ENCODE measurements around the gene TMIE. TPM values are rescaled to one million over a fixed set of nuclear protein-coding genes. Genes with fewer than 3 reads are reported as not detected.

The TMIE gene
- total RNA-seq, 4 donors from 2014 or later = 0.21 TPM; not detected in 3

DNA sequence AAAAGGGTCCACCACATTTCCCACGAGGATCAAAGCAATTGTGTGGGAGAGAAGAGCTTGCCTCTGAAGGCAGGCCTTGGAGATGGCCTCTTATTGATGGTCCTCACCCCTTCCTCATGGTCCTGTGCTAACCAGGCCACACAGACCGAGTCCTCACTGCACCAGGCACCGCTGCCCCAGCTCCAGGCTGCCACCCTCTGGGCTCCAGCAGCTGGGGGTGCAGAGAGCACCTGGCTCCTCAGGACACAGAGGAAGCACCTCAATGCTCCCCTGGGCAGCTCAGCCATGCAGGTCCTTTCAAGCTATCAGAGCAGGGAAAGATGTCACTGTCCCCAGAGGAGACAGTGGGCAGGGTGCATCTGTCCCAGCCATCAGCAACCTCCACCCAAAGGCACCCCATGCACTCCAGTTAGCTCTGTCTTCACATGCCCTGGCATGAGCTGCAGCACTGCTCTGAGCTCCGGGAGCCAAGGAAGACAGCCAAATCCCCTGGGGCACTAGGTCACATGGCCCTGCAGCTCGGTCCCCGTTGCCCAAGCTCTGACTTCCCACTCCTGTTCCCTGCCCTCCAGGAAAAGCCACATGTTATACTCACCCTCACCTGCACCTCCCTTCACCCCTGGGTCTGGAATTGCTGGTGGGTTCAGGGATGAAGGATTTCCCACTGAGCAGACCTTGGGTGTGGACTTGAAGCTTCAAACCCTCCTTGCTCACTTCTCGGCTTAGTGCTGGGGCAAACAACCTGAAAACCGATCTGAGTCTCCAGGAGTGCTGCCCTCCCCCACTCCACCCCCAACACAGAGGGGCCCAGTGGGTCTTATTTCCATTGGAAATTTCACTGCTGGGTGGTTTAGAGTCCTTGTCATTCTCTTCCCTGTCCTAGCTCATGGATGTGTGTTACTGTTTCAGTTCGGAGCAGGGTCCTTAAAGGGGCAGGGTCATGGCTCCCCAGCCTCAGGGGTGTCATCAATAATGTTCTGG, 40.4 kb upstream of the TMIE start:
- TF ChIP-seq, protein P1, sequence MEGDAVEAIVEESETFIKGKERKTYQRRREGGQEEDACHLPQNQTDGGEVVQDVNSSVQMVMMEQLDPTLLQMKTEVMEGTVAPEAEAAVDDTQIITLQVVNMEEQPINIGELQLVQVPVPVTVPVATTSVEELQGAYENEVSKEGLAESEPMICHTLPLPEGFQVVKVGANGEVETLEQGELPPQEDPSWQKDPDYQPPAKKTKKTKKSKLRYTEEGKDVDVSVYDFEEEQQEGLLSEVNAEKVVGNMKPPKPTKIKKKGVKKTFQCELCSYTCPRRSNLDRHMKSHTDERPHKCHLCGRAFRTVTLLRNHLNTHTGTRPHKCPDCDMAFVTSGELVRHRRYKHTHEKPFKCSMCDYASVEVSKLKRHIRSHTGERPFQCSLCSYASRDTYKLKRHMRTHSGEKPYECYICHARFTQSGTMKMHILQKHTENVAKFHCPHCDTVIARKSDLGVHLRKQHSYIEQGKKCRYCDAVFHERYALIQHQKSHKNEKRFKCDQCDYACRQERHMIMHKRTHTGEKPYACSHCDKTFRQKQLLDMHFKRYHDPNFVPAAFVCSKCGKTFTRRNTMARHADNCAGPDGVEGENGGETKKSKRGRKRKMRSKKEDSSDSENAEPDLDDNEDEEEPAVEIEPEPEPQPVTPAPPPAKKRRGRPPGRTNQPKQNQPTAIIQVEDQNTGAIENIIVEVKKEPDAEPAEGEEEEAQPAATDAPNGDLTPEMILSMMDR (IDR thresholded peaks at IDR 0.05) = no peak
- TF ChIP-seq POLR2A (IDR thresholded peaks at IDR 0.05) = no peak
- TF ChIP-seq EP300 (IDR thresholded peaks at IDR 0.05) = no peak
- Histone ChIP-seq H3K36me3 (no peaks in the 10 kb centered on the region), H3K27ac (no peak overlapping the region), H3K4me1 (peaks cover 0 to 27% (median 7%) of the 10 kb centered on the region in 4 donors), H3K27me3 (peaks cover 0 to 3% of the 10 kb centered on the region in 2 donors), H3K9me3 (no peaks in the 10 kb centered on the region), H3K4me3 (no peak overlapping the region)
- no peak for DNase-seq (ENCODE audit: low spot score in 2 of 2)
- 37 to 57% methylated on average over 7 to 9 of the region's 9 CpGs for WGBS, 2 donors

DNA sequence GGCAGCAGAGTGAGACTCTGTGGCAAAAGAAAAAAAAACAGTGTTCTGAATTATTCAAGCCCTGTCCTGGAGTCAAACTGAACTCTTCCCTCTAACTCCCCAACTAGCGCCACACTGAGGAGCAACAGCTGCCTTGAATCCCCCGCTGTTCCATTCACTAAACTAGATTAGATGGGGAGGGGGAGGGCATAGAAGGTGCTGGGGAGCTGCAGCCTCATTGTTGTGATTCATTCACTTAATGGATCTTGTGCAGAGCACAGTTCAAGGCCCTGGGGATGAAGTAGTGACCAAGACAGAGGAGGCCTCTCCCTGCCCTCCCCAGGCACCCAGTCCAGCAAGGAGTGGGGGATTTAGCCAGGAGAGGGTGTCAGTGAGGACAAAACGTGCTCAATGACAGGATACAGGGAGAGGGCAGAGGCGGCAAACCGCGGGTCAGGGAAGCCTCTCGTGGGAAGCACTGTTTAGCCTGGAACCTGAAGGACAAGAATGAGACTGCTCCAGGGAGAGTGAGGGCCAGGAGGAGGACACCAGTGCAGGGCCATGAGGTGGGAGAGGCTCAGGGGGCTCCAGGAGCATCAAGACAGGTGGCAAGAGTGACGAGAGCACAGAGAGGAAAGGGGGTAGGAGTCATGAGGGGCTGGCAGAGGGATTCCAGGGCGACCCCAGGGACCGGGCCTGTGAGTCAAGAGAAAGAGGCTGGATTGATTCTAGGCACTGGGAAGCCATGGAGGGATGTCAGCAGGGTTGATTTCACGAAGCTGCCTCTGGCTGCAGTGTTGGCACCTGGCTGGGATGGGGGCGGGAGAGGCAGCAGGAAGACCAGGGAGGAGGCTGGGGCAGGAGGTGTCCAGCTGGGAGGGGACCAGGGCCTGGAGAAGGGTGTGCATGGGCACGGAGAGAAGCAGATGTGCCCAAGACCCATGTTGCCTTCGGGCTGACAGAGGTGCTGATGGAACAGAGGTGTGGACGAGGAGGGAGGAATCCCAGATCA, 39.1 kb upstream of the TMIE start:
- Histone ChIP-seq H3K4me3 (no peak overlapping the region), H3K9me3 (no peaks in the 10 kb centered on the region), H3K27me3 (no peaks in the 10 kb centered on the region), H3K4me1 (peaks cover 0 to 30% (median 7%) of the 10 kb centered on the region in 4 donors), H3K27ac (no peak overlapping the region), H3K36me3 (no peaks in the 10 kb centered on the region)
- TF ChIP-seq EP300 (IDR thresholded peaks at IDR 0.05) (no peak), POLR2A (IDR thresholded peaks at IDR 0.05) (no peak)
- TF ChIP-seq, protein P1 (IDR thresholded peaks at IDR 0.05) = no peak
- WGBS, 2 donors = 82 to 84% methylated on average over 15 of the region's 15 CpGs
- DNase-seq (ENCODE audit: low spot score in 2 of 2) = no peak

DNA sequence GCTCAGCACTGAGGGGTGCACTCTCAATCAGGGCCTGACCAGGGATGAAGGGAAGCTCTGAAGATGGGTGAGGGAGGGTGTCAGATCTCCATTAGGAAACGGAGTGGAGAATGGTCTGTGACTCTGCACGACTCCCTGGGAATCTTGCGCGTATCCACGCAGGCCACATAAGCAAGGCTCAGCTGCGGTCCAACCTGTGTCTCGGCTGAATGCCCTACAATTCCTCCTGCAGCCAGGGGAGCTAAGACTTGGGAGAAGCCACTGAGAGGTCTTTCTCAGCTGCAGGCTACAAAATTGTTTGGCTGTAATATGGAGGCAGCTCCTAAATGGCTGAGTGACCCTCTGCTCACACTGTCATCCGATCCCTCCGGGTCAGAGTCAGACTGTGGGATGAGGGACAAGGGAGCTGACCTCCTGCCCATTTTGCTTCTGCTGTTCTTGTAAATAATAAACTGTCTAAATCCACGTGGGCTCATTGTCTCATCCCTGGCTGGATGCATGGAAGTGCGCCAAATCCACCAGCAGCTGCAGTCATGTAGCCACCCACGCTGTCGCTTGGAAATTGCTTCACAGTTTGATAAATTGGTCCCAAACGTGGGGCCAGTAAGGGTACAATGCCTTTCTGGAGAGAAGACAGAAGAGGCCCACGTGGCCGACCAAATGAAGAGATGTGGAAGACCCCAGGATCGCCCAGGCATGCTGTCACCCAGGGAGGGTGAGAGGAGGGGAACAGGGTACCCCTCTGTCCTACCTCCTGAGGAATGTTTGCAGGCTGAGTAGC, 38.2 kb upstream of the TMIE start:
- peaks cover 0 to 30% (median 7%) of the 10 kb centered on the region in 4 donors for H3K4me1 ChIP-seq
- H3K4me3 ChIP-seq = no peak overlapping the region
- H3K36me3 ChIP-seq = no peaks in the 10 kb centered on the region
- peak in 1 of 2 donors; percentile 6 for TF ChIP-seq EP300 (IDR thresholded peaks at IDR 0.05)
- TF ChIP-seq, protein P1 (IDR thresholded peaks at IDR 0.05) = no peak
- H3K27ac ChIP-seq = no peak overlapping the region
- DNase-seq (ENCODE audit: low spot score in 2 of 2) = peak; percentile 37 to 60
- no peaks in the 10 kb centered on the region for H3K9me3 ChIP-seq
- H3K27me3 ChIP-seq = no peaks in the 10 kb centered on the region
- 38 to 44% methylated on average over 17 of the region's 17 CpGs for WGBS, 2 donors

DNA sequence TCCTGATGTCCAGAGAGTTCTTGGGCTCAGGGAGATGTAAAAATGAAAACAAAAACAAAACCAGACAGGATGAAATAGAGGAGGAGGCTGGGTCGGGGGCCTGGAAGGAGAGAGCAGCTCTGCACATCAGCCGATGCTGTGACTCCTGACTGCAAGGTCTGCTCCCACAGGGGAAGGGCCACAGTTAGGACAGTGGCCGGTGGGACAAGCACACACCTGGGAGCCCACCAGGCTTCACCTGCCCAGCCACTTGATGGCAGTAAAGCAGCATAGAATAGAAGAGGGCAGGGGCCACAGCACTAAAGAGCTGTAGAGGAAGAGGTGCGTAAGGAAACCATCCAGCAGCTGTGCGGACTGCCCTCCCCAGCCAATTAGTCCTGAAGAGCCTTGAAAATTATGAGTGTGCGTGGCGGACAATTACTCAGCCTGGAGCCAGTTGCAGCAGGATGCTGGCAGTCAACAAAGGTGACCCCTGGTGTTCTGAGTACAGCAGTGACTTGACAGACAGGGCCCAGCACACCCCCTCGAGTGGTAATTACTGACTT, 37.5 kb upstream of the TMIE start:
- H3K27ac ChIP-seq = no peak overlapping the region
- no peak for DNase-seq (ENCODE audit: low spot score in 2 of 2)
- no peaks in the 10 kb centered on the region for H3K27me3 ChIP-seq
- peaks cover 0 to 30% (median 7%) of the 10 kb centered on the region in 4 donors for H3K4me1 ChIP-seq
- H3K4me3 ChIP-seq = no peak overlapping the region
- H3K9me3 ChIP-seq = no peaks in the 10 kb centered on the region
- WGBS, 2 donors = 67 to 73% methylated on average over 8 of the region's 8 CpGs
- no peaks in the 10 kb centered on the region for H3K36me3 ChIP-seq
- no peak for TF ChIP-seq POLR2A (IDR thresholded peaks at IDR 0.05)
- TF ChIP-seq, protein P1 (IDR thresholded peaks at IDR 0.05) = no peak
- no peak for TF ChIP-seq EP300 (IDR thresholded peaks at IDR 0.05)

Measured in tibial nerve (tissue), 4 donors.